ENCODE measurements around the gene HYKK. TPM values are rescaled to one million over a fixed set of nuclear protein-coding genes. Genes with fewer than 3 reads are reported as not detected.

Gene HYKK
- total and polyA plus RNA-seq, 9 of the 15 experiments (the other 6 are each of a cell fraction or from before 2014, with no cell fraction given), result 1.9 to 6.1 (median 4.3) TPM

- TF ChIP-seq ETV6 (IDR thresholded peaks at IDR 0.05; ENCODE audit: borderline replicate concordance in 1 of 2, low read depth in 2 of 2, low read length in 1 of 2) (no peak), ETV6 (CRISPR knock-in tag; IDR thresholded peaks at IDR 0.05; ENCODE audit: borderline replicate concordance) (0 out of 2 replicates have a peak, but pooled peaks have one; percentile 44), RBBP5 (IDR thresholded peaks at IDR 0.05; ENCODE audit: borderline replicate concordance, insufficient read depth, low read length, poor library complexity, severe bottlenecking) (peak; percentile 90), ILK (tag; IDR thresholded peaks at IDR 0.05; ENCODE audit: borderline replicate concordance, low read depth) (no peak), NFRKB (IDR thresholded peaks at IDR 0.05; ENCODE audit: low read depth) (peak; percentile 74), MYBL2 (IDR thresholded peaks at IDR 0.05; ENCODE audit: low read depth) (no peak), MYBL2 (CRISPR knock-in tag; IDR thresholded peaks at IDR 0.05; ENCODE audit: borderline replicate concordance) (no peak), CCNT2 (IDR thresholded peaks at IDR 0.05; ENCODE audit: borderline replicate concordance, extremely low read depth, insufficient read length, low read depth, low read length) (peak; percentile 16), ARID3A (IDR thresholded peaks at IDR 0.05; ENCODE audit: borderline replicate concordance, low read depth, low read length) (no peak), CREB1 (IDR thresholded peaks at IDR 0.05) (no peak), CREB1 (CRISPR knock-in tag; IDR thresholded peaks at IDR 0.05) (no peak), ZZZ3 (IDR thresholded peaks at IDR 0.05) (no peak), CBX5 (IDR thresholded peaks at IDR 0.05; ENCODE audit: borderline replicate concordance, low read depth) (no peak), NCOR1 (IDR thresholded peaks at IDR 0.05) (no peak), ZBTB43 (CRISPR knock-in tag; IDR thresholded peaks at IDR 0.05) (0 out of 2 replicates have a peak, but pooled peaks have one; percentile 28), SMARCC2 (IDR thresholded peaks at IDR 0.05; ENCODE audit: low read depth) (no peak), MTA1 (IDR thresholded peaks at IDR 0.05; ENCODE audit: borderline replicate concordance) (peak; percentile 45; the same call in 1 of the 2 replicates), ETS2 (tag; IDR thresholded peaks at IDR 0.05; ENCODE audit: borderline replicate concordance, poor library complexity, severe bottlenecking) (no peak), ZFP30 (CRISPR knock-in tag; IDR thresholded peaks at IDR 0.05; ENCODE audit: borderline replicate concordance) (no peak), ILF3 (IDR thresholded peaks at IDR 0.05; ENCODE audit: borderline replicate concordance) (no peak), RAD51 (IDR thresholded peaks at IDR 0.05; ENCODE audit: borderline replicate concordance, low read depth) (no peak), ZNF133 (CRISPR knock-in tag; IDR thresholded peaks at IDR 0.05) (no peak), CREB3L1 (IDR thresholded peaks at IDR 0.05; ENCODE audit: borderline replicate concordance, low read depth) (peak; percentile 23; the same call in 1 of the 2 replicates), TGIF2 (CRISPR knock-in tag; IDR thresholded peaks at IDR 0.05) (no peak)
These were observed 32.9 kb downstream of the HYKK start, which contains the start of gene PSMA4 (continued) for GRCh38 chr15:78540141-78540870.
